ENCODE results near the gene ADPRHL1. TPM values are rescaled to one million over a fixed set of nuclear protein-coding genes. Genes with fewer than 3 reads are reported as not detected.

The ADPRHL1 gene
- total RNA-seq, 1 experiment from 2014 or later, result 1.5 TPM

DNA sequence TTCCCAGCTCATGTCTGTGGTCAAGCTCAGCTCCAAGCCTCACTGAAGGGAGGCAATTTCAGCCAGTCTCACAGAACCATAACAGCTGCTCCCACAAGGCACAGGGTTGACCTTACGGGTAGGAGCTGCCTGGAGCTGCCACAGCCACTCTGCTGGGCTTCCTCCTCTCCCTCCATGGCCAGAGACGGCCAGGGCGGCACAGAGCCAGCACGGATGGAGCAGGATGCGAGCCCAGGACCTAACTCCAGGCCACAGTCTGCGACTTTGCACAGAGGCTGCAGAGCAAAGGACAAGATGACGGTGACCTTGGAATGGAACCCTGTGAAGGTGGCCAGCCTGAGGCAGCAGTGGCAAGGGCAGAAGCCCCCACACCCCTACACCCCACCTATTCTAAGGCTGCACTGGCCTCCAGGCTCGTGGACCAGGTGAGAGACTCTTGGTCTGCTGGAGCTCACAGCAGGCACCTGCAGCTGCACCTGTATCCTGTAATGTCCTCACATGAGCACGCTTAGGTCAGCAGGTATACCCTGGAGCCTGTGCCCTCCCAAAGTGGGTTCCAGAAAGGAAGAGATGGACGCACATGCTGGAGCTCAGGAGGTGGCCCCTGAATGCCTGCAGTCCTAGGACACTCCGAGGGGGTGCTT, 29.6 kb downstream of the ADPRHL1 start:
- Mint-ChIP-seq H3K36me3 (no peaks in the 10 kb centered on the region), H3K4me1 (no peaks in the 10 kb centered on the region), H3K27ac (no peak overlapping the region), H3K9me3 (no peaks in the 10 kb centered on the region), H3K4me3 (no peak overlapping the region), H3K27me3 (ENCODE audit: low read depth) (no peaks in the 10 kb centered on the region)
- DNase-seq (ENCODE audit: low spot score) (no peak), ATAC-seq (no peak)
- no peak for TF ChIP-seq HMGA2 (CRISPR knock-in tag; IDR thresholded peaks at IDR 0.05)
- TF ChIP-seq, protein P1, sequence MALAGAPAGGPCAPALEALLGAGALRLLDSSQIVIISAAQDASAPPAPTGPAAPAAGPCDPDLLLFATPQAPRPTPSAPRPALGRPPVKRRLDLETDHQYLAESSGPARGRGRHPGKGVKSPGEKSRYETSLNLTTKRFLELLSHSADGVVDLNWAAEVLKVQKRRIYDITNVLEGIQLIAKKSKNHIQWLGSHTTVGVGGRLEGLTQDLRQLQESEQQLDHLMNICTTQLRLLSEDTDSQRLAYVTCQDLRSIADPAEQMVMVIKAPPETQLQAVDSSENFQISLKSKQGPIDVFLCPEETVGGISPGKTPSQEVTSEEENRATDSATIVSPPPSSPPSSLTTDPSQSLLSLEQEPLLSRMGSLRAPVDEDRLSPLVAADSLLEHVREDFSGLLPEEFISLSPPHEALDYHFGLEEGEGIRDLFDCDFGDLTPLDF (CRISPR knock-in tag; IDR thresholded peaks at IDR 0.05), result no peak
- no peak for TF ChIP-seq FOXJ3 (CRISPR knock-in tag; IDR thresholded peaks at IDR 0.05; ENCODE audit: borderline replicate concordance)
- TF ChIP-seq, protein P2, sequence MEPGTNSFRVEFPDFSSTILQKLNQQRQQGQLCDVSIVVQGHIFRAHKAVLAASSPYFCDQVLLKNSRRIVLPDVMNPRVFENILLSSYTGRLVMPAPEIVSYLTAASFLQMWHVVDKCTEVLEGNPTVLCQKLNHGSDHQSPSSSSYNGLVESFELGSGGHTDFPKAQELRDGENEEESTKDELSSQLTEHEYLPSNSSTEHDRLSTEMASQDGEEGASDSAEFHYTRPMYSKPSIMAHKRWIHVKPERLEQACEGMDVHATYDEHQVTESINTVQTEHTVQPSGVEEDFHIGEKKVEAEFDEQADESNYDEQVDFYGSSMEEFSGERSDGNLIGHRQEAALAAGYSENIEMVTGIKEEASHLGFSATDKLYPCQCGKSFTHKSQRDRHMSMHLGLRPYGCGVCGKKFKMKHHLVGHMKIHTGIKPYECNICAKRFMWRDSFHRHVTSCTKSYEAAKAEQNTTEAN (CRISPR knock-in tag; IDR thresholded peaks at IDR 0.05), result no peak
- no peak for TF ChIP-seq SMAD3 (CRISPR knock-in tag; IDR thresholded peaks at IDR 0.05; ENCODE audit: borderline replicate concordance)
- TF ChIP-seq STAT6 (CRISPR knock-in tag; conservative IDR thresholded peaks at IDR 0.05; ENCODE audit: low read depth), result no peak
- TF ChIP-seq, protein P3, sequence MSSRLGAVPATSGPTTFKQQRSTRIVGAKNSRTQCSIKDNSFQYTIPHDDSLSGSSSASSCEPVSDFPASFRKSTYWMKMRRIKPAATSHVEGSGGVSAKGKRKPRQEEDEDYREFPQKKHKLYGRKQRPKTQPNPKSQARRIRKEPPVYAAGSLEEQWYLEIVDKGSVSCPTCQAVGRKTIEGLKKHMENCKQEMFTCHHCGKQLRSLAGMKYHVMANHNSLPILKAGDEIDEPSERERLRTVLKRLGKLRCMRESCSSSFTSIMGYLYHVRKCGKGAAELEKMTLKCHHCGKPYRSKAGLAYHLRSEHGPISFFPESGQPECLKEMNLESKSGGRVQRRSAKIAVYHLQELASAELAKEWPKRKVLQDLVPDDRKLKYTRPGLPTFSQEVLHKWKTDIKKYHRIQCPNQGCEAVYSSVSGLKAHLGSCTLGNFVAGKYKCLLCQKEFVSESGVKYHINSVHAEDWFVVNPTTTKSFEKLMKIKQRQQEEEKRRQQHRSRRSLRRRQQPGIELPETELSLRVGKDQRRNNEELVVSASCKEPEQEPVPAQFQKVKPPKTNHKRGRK (CRISPR knock-in tag; IDR thresholded peaks at IDR 0.05; ENCODE audit: borderline replicate concordance), result no peak
- TF ChIP-seq MXD4 (CRISPR knock-in tag; IDR thresholded peaks at IDR 0.05; ENCODE audit: borderline replicate concordance), result no peak
- no peak for TF ChIP-seq TEAD1 (CRISPR knock-in tag; IDR thresholded peaks at IDR 0.05)
- TF ChIP-seq, protein P4, sequence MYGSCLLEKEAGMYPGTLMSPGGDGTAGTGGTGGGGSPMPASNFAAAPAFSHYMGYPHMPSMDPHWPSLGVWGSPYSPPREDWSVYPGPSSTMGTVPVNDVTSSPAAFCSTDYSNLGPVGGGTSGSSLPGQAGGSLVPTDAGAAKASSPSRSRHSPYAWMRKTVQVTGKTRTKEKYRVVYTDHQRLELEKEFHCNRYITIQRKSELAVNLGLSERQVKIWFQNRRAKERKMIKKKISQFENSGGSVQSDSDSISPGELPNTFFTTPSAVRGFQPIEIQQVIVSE (CRISPR knock-in tag; IDR thresholded peaks at IDR 0.05; ENCODE audit: borderline replicate concordance), result no peak
- TF ChIP-seq ZNF281 (CRISPR knock-in tag; IDR thresholded peaks at IDR 0.05), result no peak
- POLR2A ChIA-PET, result no interaction called here
- CTCF ChIA-PET, result no interaction called here

DNA sequence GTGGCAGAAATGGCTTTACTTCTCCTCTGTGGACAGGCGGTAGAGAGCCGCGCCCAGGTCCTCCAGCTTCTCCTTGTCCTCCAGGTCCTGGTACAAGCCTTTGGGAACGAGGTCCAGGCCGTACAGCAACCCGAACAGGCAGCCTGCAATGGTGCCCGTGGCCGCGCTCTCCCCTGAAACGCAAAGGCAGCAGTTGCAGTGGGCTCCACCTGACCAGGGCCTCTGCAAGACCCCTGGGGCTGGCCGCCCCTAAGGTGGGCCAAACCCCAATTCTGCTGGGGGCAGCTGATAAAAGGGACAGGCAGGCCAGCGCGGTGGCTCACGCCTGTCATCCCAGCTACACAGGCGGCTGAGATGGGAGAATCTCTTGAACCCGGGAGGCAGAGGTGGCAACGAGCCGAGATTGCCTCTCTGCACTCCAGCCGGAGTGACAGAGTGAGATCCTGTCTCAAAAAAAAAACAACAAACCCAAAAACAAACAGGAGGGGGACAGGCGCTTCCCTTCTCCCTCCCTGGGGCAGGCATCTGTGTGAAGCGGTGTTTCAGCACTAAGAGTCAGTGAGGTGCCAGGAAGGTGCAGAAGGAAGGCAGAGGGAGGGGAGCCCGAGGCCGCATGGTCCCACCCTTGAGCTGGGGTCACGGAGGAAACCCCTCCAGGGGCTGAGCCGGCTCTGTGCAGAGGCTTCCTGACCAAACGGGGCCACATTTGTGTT, 30.3 kb downstream of the ADPRHL1 start:
- H3K4me3 Mint-ChIP-seq, result no peak overlapping the region
- ATAC-seq (no peak), DNase-seq (ENCODE audit: low spot score) (peak; percentile 10)
- no peak overlapping the region for H3K27ac Mint-ChIP-seq
- no peaks in the 10 kb centered on the region for H3K9me3 Mint-ChIP-seq
- H3K36me3 Mint-ChIP-seq, result no peaks in the 10 kb centered on the region
- ChIA-PET CTCF (no interaction called here), POLR2A (no interaction called here)
- H3K27me3 Mint-ChIP-seq (ENCODE audit: low read depth), result no peaks in the 10 kb centered on the region
- H3K4me1 Mint-ChIP-seq, result no peaks in the 10 kb centered on the region
- TF ChIP-seq, protein P4 (CRISPR knock-in tag; IDR thresholded peaks at IDR 0.05; ENCODE audit: borderline replicate concordance), result no peak
- TF ChIP-seq, protein P2 (CRISPR knock-in tag; IDR thresholded peaks at IDR 0.05), result no peak
- TF ChIP-seq ELF4 (CRISPR knock-in tag; IDR thresholded peaks at IDR 0.05; ENCODE audit: low read depth) (no peak), MAX (CRISPR knock-in tag; IDR thresholded peaks at IDR 0.05) (no peak), ATF1 (CRISPR knock-in tag; IDR thresholded peaks at IDR 0.05) (no peak), ZNF416 (CRISPR knock-in tag; IDR thresholded peaks at IDR 0.05) (no peak), TEAD4 (CRISPR knock-in tag; IDR thresholded peaks at IDR 0.05) (no peak), ATF2 (CRISPR knock-in tag; IDR thresholded peaks at IDR 0.05; ENCODE audit: borderline replicate concordance, low read depth) (no peak), KAT7 (CRISPR knock-in tag; IDR thresholded peaks at IDR 0.05; ENCODE audit: borderline replicate concordance) (no peak)
